Peyer's patch (tissue), 4 donors: ENCODE measurements around the gene ARHGAP31. TPM values are rescaled to one million over a fixed set of nuclear protein-coding genes. Genes with fewer than 3 reads are reported as not detected.

Experiments used
- DNase-seq, 3 donors: peaks; one replicate each; pipeline ENCODE4 v3.0.0-alpha.2; 2017 to 2019
- H3K27ac ChIP-seq, 4 donors: fragments of 200-600 bp; sonication (generic); one replicate each; pipeline ENCODE4 v1.5.1; 2016 to 2019
- H3K27me3 ChIP-seq, 2 donors: fragments of 200-600 bp; sonication (generic); one replicate each; pipeline ENCODE4 v1.5.1; 2019
- H3K36me3 ChIP-seq, 3 donors: fragments of 200-600 bp; sonication (generic); one replicate each; pipeline ENCODE4 v1.5.1; 2016 to 2019
- H3K4me1 ChIP-seq, 4 donors: fragments of 200-600 bp; sonication (generic); one replicate each; pipeline ENCODE4 v1.5.1; 2016 to 2019
- H3K4me3 ChIP-seq, 4 donors: fragments of 200-600 bp; sonication (generic); 1 replicate in 3 of 4; 2 replicates in 1 of 4; pipeline ENCODE4 v1.5.1; 2016 to 2019; ENCODE audit warnings: mild to moderate bottlenecking in 1 of 4
- H3K9me3 ChIP-seq, 4 donors: fragments of 200-600 bp; sonication (generic); one replicate each; pipeline ENCODE4 v1.5.1; 2016 to 2019; ENCODE audit warnings: mild to moderate bottlenecking in 1 of 4
- POLR2A ChIP-seq, 2 donors: fragments of 450-650 bp; IDR thresholded peaks; one replicate each; pipeline ENCODE4 v1.5.1; 2017; ENCODE audit warnings: antibody characterized with exemption in 2 of 2, mild to moderate bottlenecking in 2 of 2, moderate library complexity in 2 of 2
- small RNA-seq, 2 donors: library from RNA; depleted of rRNA; stranded (forward); fragments of <200 nt; gene quantifications; one replicate each; pipeline ENCODE3, GENCODE V24; 2016
- total RNA-seq, 4 donors: library from RNA; depleted of rRNA; stranded (reverse); fragments of >200 nt; gene quantifications; one replicate each; pipeline ENCODE4 v1.1.0, GENCODE V29; 2016
- TF ChIP-seq, protein P1 (sequence below), 6 experiments: fragments of 450-650 bp in 4 of 6; fragments of 200-600 bp in 2 of 6; sonication (generic) in 1 of 6; IDR thresholded peaks; one replicate each; pipeline ENCODE4 v1.5.1; 2017 to 2019; ENCODE audit warnings: antibody characterized with exemption in 6 of 6, mild to moderate bottlenecking in 3 of 6, moderate library complexity in 1 of 6

ARHGAP31 gene
- total RNA-seq, 4 donors from 2014 or later = 4.7 to 19.0 (median 10.1) TPM

DNA sequence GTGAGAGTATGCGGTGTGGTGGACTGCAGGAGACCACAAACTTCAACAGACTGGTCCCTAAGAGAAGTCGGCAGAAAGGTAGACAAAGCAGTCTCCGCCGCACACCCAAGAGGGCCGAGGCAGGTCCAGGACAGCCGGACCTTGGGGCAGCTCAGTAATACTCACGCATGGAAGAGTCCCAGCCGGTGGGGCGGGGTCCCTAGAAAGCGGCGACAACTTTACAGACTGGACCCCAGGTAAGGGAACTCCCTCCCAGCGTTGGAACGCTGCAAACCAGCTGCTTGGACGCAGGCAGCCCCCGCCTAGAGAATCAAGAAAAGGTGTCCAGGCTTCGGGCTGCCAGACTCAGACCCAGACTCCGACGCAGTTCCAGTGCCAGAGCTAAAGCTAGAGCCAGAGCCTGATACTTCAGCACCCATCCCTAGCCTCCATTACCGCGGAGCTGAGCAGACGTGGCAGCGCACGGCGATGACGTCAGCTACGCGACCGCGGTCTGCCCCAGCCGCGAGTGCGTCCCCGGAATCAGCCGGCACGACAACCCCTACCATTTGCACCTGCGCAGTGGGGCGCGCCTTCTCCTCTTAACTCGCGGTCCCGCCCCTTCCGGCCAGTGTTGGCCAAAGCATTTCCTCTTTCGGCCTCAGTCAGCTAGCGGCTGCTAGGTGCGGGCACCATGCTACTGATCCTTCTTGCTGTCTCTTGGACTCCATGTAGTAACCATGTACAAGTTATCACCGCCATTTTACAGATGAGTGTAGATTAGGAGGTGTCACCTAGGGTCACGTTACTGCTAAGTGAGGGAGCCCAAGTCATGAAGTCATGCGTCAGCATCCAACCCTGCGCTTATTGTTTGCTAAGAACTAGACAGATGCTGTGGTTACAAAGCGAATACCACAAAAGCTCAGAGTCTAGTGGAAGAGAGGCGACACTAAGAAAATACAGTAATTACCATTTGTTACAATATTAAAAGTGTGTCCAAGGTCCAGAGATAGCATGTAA lies 169.3 kb downstream of the ARHGAP31 start, which contains the start of gene TMEM39A:
Gene TMEM39A (minus strand): TSS at position 445 of the 999 bp plus-strand sequence. CDS start 1,541 bp downstream, outside the sequence.
- DNase-seq = peak; percentile 100
- Histone ChIP-seq H3K27ac (peak within 1 kb of the TSS; percentile 84 to 88 (median 87)), H3K27me3 (no peaks in the 10 kb centered on the region), H3K36me3 (peaks cover 0 to 31% (median 0%) of the 10 kb centered on the region in 3 donors), H3K9me3 (no peaks in the 10 kb centered on the region), H3K4me1 (peaks cover 0 to 23% (median 4%) of the 10 kb centered on the region in 4 donors), H3K4me3 (peak within 1 kb of the TSS; percentile 77 to 96 (median 84))
- TF ChIP-seq, protein P1, sequence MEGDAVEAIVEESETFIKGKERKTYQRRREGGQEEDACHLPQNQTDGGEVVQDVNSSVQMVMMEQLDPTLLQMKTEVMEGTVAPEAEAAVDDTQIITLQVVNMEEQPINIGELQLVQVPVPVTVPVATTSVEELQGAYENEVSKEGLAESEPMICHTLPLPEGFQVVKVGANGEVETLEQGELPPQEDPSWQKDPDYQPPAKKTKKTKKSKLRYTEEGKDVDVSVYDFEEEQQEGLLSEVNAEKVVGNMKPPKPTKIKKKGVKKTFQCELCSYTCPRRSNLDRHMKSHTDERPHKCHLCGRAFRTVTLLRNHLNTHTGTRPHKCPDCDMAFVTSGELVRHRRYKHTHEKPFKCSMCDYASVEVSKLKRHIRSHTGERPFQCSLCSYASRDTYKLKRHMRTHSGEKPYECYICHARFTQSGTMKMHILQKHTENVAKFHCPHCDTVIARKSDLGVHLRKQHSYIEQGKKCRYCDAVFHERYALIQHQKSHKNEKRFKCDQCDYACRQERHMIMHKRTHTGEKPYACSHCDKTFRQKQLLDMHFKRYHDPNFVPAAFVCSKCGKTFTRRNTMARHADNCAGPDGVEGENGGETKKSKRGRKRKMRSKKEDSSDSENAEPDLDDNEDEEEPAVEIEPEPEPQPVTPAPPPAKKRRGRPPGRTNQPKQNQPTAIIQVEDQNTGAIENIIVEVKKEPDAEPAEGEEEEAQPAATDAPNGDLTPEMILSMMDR (IDR thresholded peaks at IDR 0.05) = peak in 4 of 6 experiments; percentile 29 to 42 (median 31)
- TF ChIP-seq POLR2A (IDR thresholded peaks at IDR 0.05) = peak; percentile 87 to 91

DNA sequence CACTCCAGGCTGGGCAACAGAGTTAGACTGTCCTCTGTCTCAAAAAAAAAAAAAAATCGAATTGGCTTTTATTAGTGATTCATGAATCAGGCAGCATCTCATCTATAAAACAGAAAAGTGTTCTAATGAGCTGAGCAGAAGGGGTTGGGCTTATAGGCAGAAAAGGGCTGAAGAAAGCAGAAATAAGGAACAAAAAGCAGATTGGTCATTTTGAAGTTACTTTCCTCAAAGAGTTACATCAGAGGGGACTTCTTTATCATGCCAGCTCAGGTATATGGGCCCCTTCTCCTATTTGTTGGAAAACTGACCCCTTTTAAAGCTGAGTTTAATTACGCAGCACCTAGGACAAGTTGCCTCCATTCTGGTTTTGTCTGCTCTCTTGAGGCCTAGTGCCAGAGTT lies 173.9 kb downstream of the ARHGAP31 start:
- TF ChIP-seq, protein P1 (IDR thresholded peaks at IDR 0.05) = no peak
- TF ChIP-seq POLR2A (IDR thresholded peaks at IDR 0.05) = no peak
- Histone ChIP-seq H3K4me1 (peaks cover 0 to 19% (median 4%) of the 10 kb centered on the region in 4 donors), H3K9me3 (no peaks in the 10 kb centered on the region), H3K27me3 (no peaks in the 10 kb centered on the region), H3K27ac (peak overlapping the region in 1 of 4 donors; percentile 82), H3K36me3 (no peaks in the 10 kb centered on the region), H3K4me3 (peak overlapping the region in 1 of 4 donors; percentile 80)
- DNase-seq = no peak

DNA sequence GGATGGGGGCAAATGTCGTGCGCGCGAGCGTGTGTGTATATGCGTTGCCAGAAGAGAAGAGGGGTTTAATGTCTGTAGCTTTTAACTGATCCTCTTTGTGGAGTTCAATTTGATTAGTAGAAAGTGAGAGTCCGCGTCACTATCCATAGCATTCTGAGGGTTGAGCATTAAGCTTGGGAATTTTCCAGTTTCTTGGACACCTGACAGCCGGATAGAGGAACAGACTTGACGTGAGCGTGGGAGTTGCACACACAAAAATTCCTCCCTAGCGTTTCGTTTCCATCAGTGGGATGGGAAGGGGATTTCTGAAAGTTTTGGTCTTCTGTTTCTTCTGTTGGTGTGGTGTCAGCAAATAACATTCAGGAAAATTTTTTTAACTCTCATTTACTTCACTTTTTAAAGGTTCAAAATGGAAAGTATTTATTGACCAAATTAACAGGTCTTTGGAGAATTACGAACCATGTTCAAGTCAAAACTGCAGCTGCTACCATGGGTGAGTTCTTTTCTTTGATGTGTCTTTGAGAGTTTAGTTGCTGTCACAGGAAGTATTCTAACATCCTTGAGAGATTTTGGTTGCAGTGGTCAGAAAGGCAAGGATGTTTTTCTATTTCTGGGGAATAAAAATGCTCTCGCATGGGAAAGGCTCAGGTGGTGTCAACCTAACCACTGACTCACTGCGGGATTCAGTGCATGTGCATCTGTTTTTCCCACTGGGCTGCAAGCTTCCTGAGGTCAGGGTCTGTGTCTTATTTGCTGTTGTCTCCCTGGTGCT lies 175.4 kb downstream of the ARHGAP31 start:
- Histone ChIP-seq H3K4me3 (peak overlapping the region; percentile 80 to 94 (median 84)), H3K36me3 (peaks cover 0 to 13% (median 0%) of the 10 kb centered on the region in 3 donors), H3K27me3 (no peaks in the 10 kb centered on the region), H3K9me3 (no peaks in the 10 kb centered on the region), H3K27ac (peak overlapping the region in 3 of 4 donors; percentile 82 to 90 (median 83)), H3K4me1 (peaks cover 0 to 19% (median 4%) of the 10 kb centered on the region in 4 donors)
- DNase-seq = no peak
- TF ChIP-seq, protein P1 (IDR thresholded peaks at IDR 0.05) = no peak
- TF ChIP-seq POLR2A (IDR thresholded peaks at IDR 0.05) = no peak

Small RNA genes within 50 kb of the gene (small RNA-seq; reads per million reads assigned to genes)
- 0 reads per million in 2 donors for gene RNU6-1127P

Other genes starting within 250 kb of the ARHGAP31 start
- not detected for gene TEX55, start 148.2 kb upstream of the ARHGAP31 start, total RNA-seq
- gene UPK1B, start 120.8 kb upstream of the ARHGAP31 start, total RNA-seq = not detected
- gene B4GALT4, start 53.5 kb upstream of the ARHGAP31 start, total RNA-seq = 10 to 100 TPM; 10.7 to 59.9 (median 47.9) TPM
- gene TMEM39A, start 169.2 kb downstream of the ARHGAP31 start, total RNA-seq = 10 to 100 TPM; 14.0 to 34.4 (median 25.0) TPM
- 10 to 100 TPM; 10.7 to 21.2 (median 15.9) TPM for gene POGLUT1, start 174.6 kb downstream of the ARHGAP31 start, total RNA-seq
- 10 to 100 TPM; 29.7 to 59.4 (median 40.3) TPM for gene TIMMDC1, start 204.2 kb downstream of the ARHGAP31 start, total RNA-seq